HG02885 (cell line): ENCODE measurements around the gene PTPRN2.
"Not testable (repeated sequence)": the region's sequence is repeated elsewhere in the genome, so short reads cannot be mapped to it uniquely, and the experiment has no call there.

Source experiments
- ATAC-seq: cut with Tn5 transposase; IDR thresholded peaks from one replicate; pipeline ENCODE4 v1.9.1; 2021; ENCODE audit warnings: mild to moderate bottlenecking; ENCODE audit not compliant: unreplicated experiment, poor library complexity

Gene PTPRN2

GRCh38 chr7:157502701-157503111 is 1084.9 kb downstream of the PTPRN2 start:
- no peak for ATAC-seq

GRCh38 chr7:157501581-157501980 is 1086.0 kb downstream of the PTPRN2 start:
- no peak for ATAC-seq

- ATAC-seq = not testable (repeated sequence)
Measured at GRCh38 chr7:157500989-157501540, 1086.6 kb downstream of the PTPRN2 start.

GRCh38 chr7:157500171-157500960 is 1087.3 kb downstream of the PTPRN2 start:
- ATAC-seq = no peak

GRCh38 chr7:157499835-157500153 is 1087.8 kb downstream of the PTPRN2 start:
- ATAC-seq = no peak

GRCh38 chr7:157499121-157499834 is 1088.3 kb downstream of the PTPRN2 start:
- no peak for ATAC-seq

- ATAC-seq = no peak
Measured at GRCh38 chr7:157498657-157499056, 1089.0 kb downstream of the PTPRN2 start.

- ATAC-seq = no peak
Measured at GRCh38 chr7:157497744-157498651, 1089.6 kb downstream of the PTPRN2 start.

- no peak for ATAC-seq
Measured at GRCh38 chr7:157497367-157497743, 1090.3 kb downstream of the PTPRN2 start.

- no peak for ATAC-seq
Measured at GRCh38 chr7:157496416-157497275, 1091.0 kb downstream of the PTPRN2 start.

GRCh38 chr7:157495594-157495993 is 1092.0 kb downstream of the PTPRN2 start:
- ATAC-seq = peak; percentile 75

- no peak for ATAC-seq
Measured at GRCh38 chr7:157495177-157495553, 1092.5 kb downstream of the PTPRN2 start.

GRCh38 chr7:157494506-157495176 is 1093.0 kb downstream of the PTPRN2 start:
- no peak for ATAC-seq

- ATAC-seq = no peak
Measured at GRCh38 chr7:157493776-157494175, 1093.8 kb downstream of the PTPRN2 start.

GRCh38 chr7:157493017-157493416 is 1094.6 kb downstream of the PTPRN2 start:
- no peak for ATAC-seq

- peak; percentile 54 for ATAC-seq
Measured at GRCh38 chr7:157490465-157490912, 1097.1 kb downstream of the PTPRN2 start.

GRCh38 chr7:157489870-157490269 is 1097.8 kb downstream of the PTPRN2 start:
- not testable (repeated sequence) for ATAC-seq
